Natural killer cell (primary cell): ENCODE results near the gene ZC3H7A. TPM values are rescaled to one million over a fixed set of nuclear protein-coding genes. Genes with fewer than 3 reads are reported as not detected.

ENCODE experiments used
- ATAC-seq, 3 donors: fragments of 150-1000 bp in 2 of 3; fragments of 200-7000 bp in 1 of 3; cut with Tn5 transposase; 1 replicate in 1 of 3; 2 replicates in 2 of 3; pipeline ENCODE4 v1.10.0; 2021; ENCODE audit warnings: mild to moderate bottlenecking in 2 of 3, moderate library complexity in 2 of 3
- DNase-seq, 2 donors: peaks; one replicate each; pipeline versions ENCODE4 v3.0.0 to v3.0.0-alpha.2; 2013 to 2021; ENCODE audit warnings: mixed read lengths in 1 of 2
- H3K27ac ChIP-seq: one replicate; pipeline ENCODE4 v1.5.1; 2013; ENCODE audit warnings: mild to moderate bottlenecking, low read length
- H3K27me3 ChIP-seq: one replicate; pipeline ENCODE4 v1.6.1; 2013; ENCODE audit warnings: low read length; ENCODE audit not compliant: control insufficient read depth, insufficient read depth
- H3K36me3 ChIP-seq: one replicate; pipeline ENCODE4 v1.6.1; 2013; ENCODE audit warnings: low read length; ENCODE audit not compliant: control insufficient read depth, insufficient read depth
- H3K4me1 ChIP-seq: one replicate; pipeline ENCODE4 v1.6.1; 2013; ENCODE audit warnings: low read length; ENCODE audit not compliant: control insufficient read depth, insufficient read depth
- H3K4me3 ChIP-seq: one replicate; pipeline ENCODE4 v1.5.1; 2013; ENCODE audit warnings: low read length
- H3K9me3 ChIP-seq: one replicate; pipeline ENCODE4 v1.6.1; 2013; ENCODE audit warnings: low read length; ENCODE audit not compliant: control insufficient read depth, insufficient read depth
- H3K27ac Mint-ChIP-seq, 2 donors: one replicate each; pipeline ENCODE4 v1.8.0; 2022; ENCODE audit warnings: mild to moderate bottlenecking in 2 of 2, mixed read lengths in 2 of 2, moderate library complexity in 1 of 2
- H3K27me3 Mint-ChIP-seq, 2 donors: one replicate each; pipeline ENCODE4 v1.8.0; 2022; ENCODE audit warnings: low read depth in 2 of 2, mixed read lengths in 2 of 2
- H3K36me3 Mint-ChIP-seq: one replicate; pipeline ENCODE4 v1.8.0; 2022; ENCODE audit warnings: mixed read lengths
- H3K4me1 Mint-ChIP-seq, 2 donors: one replicate each; pipeline ENCODE4 v1.8.0; 2022; ENCODE audit warnings: mixed read lengths in 2 of 2
- H3K4me3 Mint-ChIP-seq: one replicate; pipeline ENCODE4 v1.8.0; 2022; ENCODE audit warnings: mild to moderate bottlenecking, moderate library complexity, mixed read lengths
- H3K9me3 Mint-ChIP-seq, 2 donors: one replicate each; pipeline ENCODE4 v1.8.0; 2022; ENCODE audit warnings: mixed read lengths in 2 of 2
- CTCF ChIP-seq: fragments of 200-600 bp; IDR thresholded peaks from one replicate; pipeline ENCODE4 v1.8.0; 2022; ENCODE audit warnings: antibody characterized with exemption
- WGBS: methylation state at CpG from one replicate; pipeline ENCODE4 v1.1.7; 2013; ENCODE audit warnings: missing lambda C conversion rate; ENCODE audit not compliant: insufficient coverage; 5-methylcytosine and 5-hydroxymethylcytosine counted together
- intact Hi-C: fragments of 100-400 bp; cut with micrococcal nuclease; formaldehyde crosslinking; loops from one replicate; pipeline ENCODE4 v1.14.2; 2022
- total RNA-seq, 4 donors: library from RNA; stranded (reverse); fragments of 120-200 nt in 1 of 4; gene quantifications; one replicate each; pipeline versions ENCODE4 v1.2.3 to v1.2.4, GENCODE V29; 2013 to 2022

The ZC3H7A gene
- total RNA-seq, 3 donors from 2014 or later (not counting 1 experiment from before 2014, with no cell fraction given): 80.6 to 91.8 (median 84.6) TPM

- intact Hi-C loops: no loop called here
- H3K27me3 Mint-ChIP-seq: no peaks in the 10 kb centered on the region
- H3K36me3 Mint-ChIP-seq: no peaks in the 10 kb centered on the region
- Histone ChIP-seq H3K36me3 (peaks cover 20% of the 10 kb centered on the region), H3K27me3 (no peaks in the 10 kb centered on the region), H3K27ac (no peak overlapping the region), H3K4me1 (no peaks in the 10 kb centered on the region), H3K4me3 (no peak overlapping the region), H3K9me3 (no peaks in the 10 kb centered on the region)
- DNase-seq (no peak), ATAC-seq (no peak)
- H3K4me1 Mint-ChIP-seq: peaks cover 3 to 4% of the 10 kb centered on the region in 2 donors
- WGBS: 82% methylated on average over 5 of the region's 6 CpGs
- no peak overlapping the region for H3K4me3 Mint-ChIP-seq
- no peaks in the 10 kb centered on the region for H3K9me3 Mint-ChIP-seq
- TF ChIP-seq CTCF: no peak
- H3K27ac Mint-ChIP-seq: no peak overlapping the region
Measured at GRCh38 chr16:11705311-11706025, 91.6 kb downstream of the ZC3H7A start.

Other genes starting within 250 kb of the ZC3H7A start
- gene LITAF, start 210.3 kb downstream of the ZC3H7A start, total RNA-seq: 100 to 1,000 TPM; 584 to 772 (median 726) TPM
- 10 to 100 TPM in 2 of 3 donors, 1 to 10 TPM in 1; 5.3 to 20.0 (median 12.5) TPM for gene SNN, start 128.8 kb downstream of the ZC3H7A start, total RNA-seq
- 10 to 100 TPM; 63.4 to 99.2 (median 68.9) TPM for gene TXNDC11, start 54.4 kb downstream of the ZC3H7A start, total RNA-seq
- 100 to 1,000 TPM in 1 of 3 donors, 10 to 100 TPM in 2; 66.3 to 102 (median 99.1) TPM for gene RSL1D1, start 54.3 kb upstream of the ZC3H7A start, total RNA-seq
- gene GSPT1, start 118.7 kb upstream of the ZC3H7A start, total RNA-seq: 10 to 100 TPM; 51.4 to 77.8 (median 60.8) TPM
- gene NPIPB2, start 144.8 kb upstream of the ZC3H7A start, total RNA-seq: 10 to 100 TPM; 19.6 to 43.3 (median 22.4) TPM
- gene TNFRSF17, start 168.0 kb upstream of the ZC3H7A start, total RNA-seq: 1 to 10 TPM in 1 of 3 donors, not detected in 2; 6.6 TPM
- gene SNX29, start 179.5 kb upstream of the ZC3H7A start, total RNA-seq: 10 to 100 TPM; 38.3 to 58.9 (median 38.8) TPM